ENCODE results near the gene CABP7. TPM values are rescaled to one million over a fixed set of nuclear protein-coding genes. Genes with fewer than 3 reads are reported as not detected.

The CABP7 gene
- total and polyA plus RNA-seq, 2 of the 8 experiments (the other 6 are each of a cell fraction or from before 2014, with no cell fraction given), result 0.20 to 0.36 TPM

DNA sequence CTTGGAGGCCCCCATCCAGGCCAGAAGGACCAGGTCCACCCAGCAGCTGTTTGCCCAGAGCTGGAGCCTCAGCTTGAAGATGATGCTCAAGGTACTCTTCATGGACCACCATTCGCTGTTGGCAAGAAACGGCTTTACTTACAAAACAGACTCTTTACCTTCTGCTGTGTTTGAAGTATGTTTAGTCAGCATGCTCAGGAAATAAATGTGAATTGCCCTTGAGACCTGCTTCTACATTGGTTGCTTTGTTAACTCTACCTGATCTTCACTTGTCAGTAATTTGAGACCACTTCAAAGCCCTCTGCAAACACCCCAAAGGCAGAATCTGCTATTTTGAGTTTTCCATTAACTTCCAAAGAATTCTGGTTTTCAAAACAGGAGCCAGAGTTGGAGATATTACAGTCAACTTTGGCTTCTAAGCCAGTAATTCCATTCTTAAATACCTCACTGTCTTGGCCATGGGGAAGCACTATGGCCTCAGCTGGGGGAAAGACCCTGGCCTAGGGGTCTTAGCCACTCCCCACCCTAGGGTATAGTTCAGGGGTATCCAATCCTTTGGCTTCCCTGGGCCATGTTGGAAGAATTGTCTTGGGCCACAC is 50.0 kb downstream of the CABP7 start:
- no peak overlapping the region for H3K4ac ChIP-seq (replicated peaks; ENCODE audit: insufficient read length, low read depth, low read length)

More for the DNA sequence above, 50.0 kb downstream of the CABP7 start:
- H2BK120ac ChIP-seq (replicated peaks; ENCODE audit: low read depth, low read length), result no peak overlapping the region
- peaks cover 0 to 3% of the 10 kb centered on the region in 2 experiments for H4K20me1 ChIP-seq (replicated peaks in 1 of 2; ENCODE audit: control insufficient read depth in 1 of 2, insufficient read depth in 2 of 2, low read length in 2 of 2)
- H3K27me3 ChIP-seq (replicated peaks in 1 of 4; ENCODE audit: control insufficient read depth in 3 of 4, extremely low read depth in 1 of 4, insufficient read depth in 3 of 4, low read length in 3 of 4), result no peaks in the 10 kb centered on the region
- H3K56ac ChIP-seq (replicated peaks; ENCODE audit: insufficient read length, low read depth, low read length), result no peak overlapping the region
- no peak overlapping the region for H2AK5ac ChIP-seq (ENCODE audit: low read depth, low read length)
- no peak overlapping the region for H3K4me2 ChIP-seq (ENCODE audit: insufficient read depth in 1 of 2, low read depth in 2 of 2, low read length in 2 of 2)
- ChIA-PET CTCF (ENCODE audit: partially characterized antibody) (interaction anchor here (0.6 to 3.8 kb wide), 7 partner anchors 22 to 309 kb away, joined by 3 to 9 read pairs (median 3); no protein-coding TSS in a partner anchor), POLR2A (ENCODE audit: partially characterized antibody) (interaction anchor here (0.5 to 0.7 kb wide), 3 partner anchors 8 to 77 kb away, joined by 3 read pairs; no protein-coding TSS in a partner anchor)
- H3K23me2 ChIP-seq (ENCODE audit: low read depth, low read length), result peaks cover 3% of the 10 kb centered on the region; the same call in 1 of the 2 replicates
- 88% methylated on average over 2 of the region's 2 CpGs; no CpG with 5 or more reads in 1 of the 2 experiments for WGBS, 2 experiments (ENCODE audit: extremely low coverage in 1 of 2, insufficient coverage in 1 of 2, insufficient read length in 1 of 2, insufficient replicate concordance in 2 of 2, low coverage in 1 of 2, low lambda C conversion rate in 2 of 2, missing lambda C conversion rate in 1 of 2)
- no peak overlapping the region for H3K23ac ChIP-seq (ENCODE audit: insufficient read length)
- no peak overlapping the region for H3K14ac ChIP-seq (ENCODE audit: insufficient read length)
- no peak overlapping the region for H3K27ac ChIP-seq (ENCODE audit: low read depth, low read length)
- no peak overlapping the region for H2AFZ ChIP-seq (ENCODE audit: low read length)
- H2BK12ac ChIP-seq (ENCODE audit: low read depth, low read length), result no peak overlapping the region
- H4K91ac ChIP-seq (replicated peaks; ENCODE audit: insufficient read length, low read length), result no peak overlapping the region
- H3K79me2 ChIP-seq (ENCODE audit: control insufficient read depth in 1 of 2, insufficient read depth in 2 of 2, low read length in 2 of 2), result peaks cover 4 to 13% of the 10 kb centered on the region in 2 experiments; a peak in 2 of 4 replicates
- TF ChIP-seq ASH2L (IDR thresholded peaks at IDR 0.05; ENCODE audit: low read length) (no peak), POLR2AphosphoS5 (IDR thresholded peaks at IDR 0.05; ENCODE audit: low read depth, low read length) (no peak), GABPA (IDR thresholded peaks at IDR 0.05; ENCODE audit: borderline replicate concordance, insufficient read depth, low read length) (no peak), JUND (IDR thresholded peaks at IDR 0.05; ENCODE audit: low read length) (no peak), SP4 (IDR thresholded peaks at IDR 0.05; ENCODE audit: low read length) (no peak), POLR2A (IDR thresholded peaks at IDR 0.05; ENCODE audit: control extremely low read depth in 1 of 2, low read depth in 2 of 2, low read length in 2 of 2) (no peak), RAD21 (IDR thresholded peaks at IDR 0.05 in 1 of 2, conservative IDR thresholded peaks at IDR 0.05 in 1 of 2; ENCODE audit: low read depth in 2 of 2, low read length in 2 of 2) (no peak), EZH2 (IDR thresholded peaks at IDR 0.05; ENCODE audit: low read depth, low read length, severe bottlenecking) (no peak)
- TF ChIP-seq, protein P1, sequence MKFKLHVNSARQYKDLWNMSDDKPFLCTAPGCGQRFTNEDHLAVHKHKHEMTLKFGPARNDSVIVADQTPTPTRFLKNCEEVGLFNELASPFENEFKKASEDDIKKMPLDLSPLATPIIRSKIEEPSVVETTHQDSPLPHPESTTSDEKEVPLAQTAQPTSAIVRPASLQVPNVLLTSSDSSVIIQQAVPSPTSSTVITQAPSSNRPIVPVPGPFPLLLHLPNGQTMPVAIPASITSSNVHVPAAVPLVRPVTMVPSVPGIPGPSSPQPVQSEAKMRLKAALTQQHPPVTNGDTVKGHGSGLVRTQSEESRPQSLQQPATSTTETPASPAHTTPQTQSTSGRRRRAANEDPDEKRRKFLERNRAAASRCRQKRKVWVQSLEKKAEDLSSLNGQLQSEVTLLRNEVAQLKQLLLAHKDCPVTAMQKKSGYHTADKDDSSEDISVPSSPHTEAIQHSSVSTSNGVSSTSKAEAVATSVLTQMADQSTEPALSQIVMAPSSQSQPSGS (IDR thresholded peaks at IDR 0.05; ENCODE audit: low read length), result no peak
- H4K8ac ChIP-seq (ENCODE audit: extremely low read depth, insufficient read depth, low read length), result no peak overlapping the region; the same call in 1 of the 2 replicates
- peaks cover 3 to 13% (median 6%) of the 10 kb centered on the region in 4 experiments; a peak in 6 of 8 replicates for H3K36me3 ChIP-seq (ENCODE audit: control insufficient read depth in 2 of 4, insufficient read depth in 4 of 4, low read length in 3 of 4)
- H3K18ac ChIP-seq (ENCODE audit: extremely low read depth, low read length), result no peak overlapping the region
- H2BK15ac ChIP-seq (ENCODE audit: low read length), result no peak overlapping the region
- H2BK5ac ChIP-seq (ENCODE audit: low read depth, low read length), result no peak overlapping the region
- no peak overlapping the region for H3K4me3 ChIP-seq (ENCODE audit: extremely low read depth in 1 of 4, insufficient read depth in 2 of 4, low read depth in 3 of 4, low read length in 4 of 4)
- peaks cover 3 to 5% (median 4%) of the 10 kb centered on the region in 4 experiments; a peak in 6 of 7 replicates for H3K4me1 ChIP-seq (replicated peaks in 1 of 4; ENCODE audit: control insufficient read depth in 3 of 4, insufficient read depth in 4 of 4, low read length in 3 of 4)
- no peak overlapping the region for H4K5ac ChIP-seq (ENCODE audit: insufficient read length, low read depth, low read length)
- no peak overlapping the region for H3K9ac ChIP-seq (replicated peaks in 1 of 4; ENCODE audit: extremely low read depth in 1 of 4, low read depth in 3 of 4, low read length in 3 of 4)
- DNase-seq (ENCODE audit: low read depth in 1 of 2, low spot score in 2 of 2) (no peak), FAIRE-seq (no peak)
- no peak overlapping the region for H2BK20ac ChIP-seq (ENCODE audit: low read length)
- H3K9me3 ChIP-seq (ENCODE audit: insufficient read depth in 2 of 2, low read depth in 1 of 2, low read length in 1 of 2), result no peaks in the 10 kb centered on the region
- peaks cover 5% of the 10 kb centered on the region for H3K79me1 ChIP-seq (ENCODE audit: low read depth, low read length)

Data from H1 (cell line).